Nephron progenitor cell (in vitro differentiated cells): ENCODE measurements around the gene PNPLA7.
A peak's percentile ranks its signal among the peaks of the same experiment; 100 is the strongest.
"Not testable (repeated sequence)": the region's sequence is repeated elsewhere in the genome, so short reads cannot be mapped to it uniquely, and the experiment has no call there.

Source experiments
- DNase-seq: peaks from one replicate; pipeline ENCODE4 v3.0.0; 2021
- H3K27ac Mint-ChIP-seq: 2 replicates; pipeline ENCODE4 v1.8.0; 2021; ENCODE audit warnings: mild to moderate bottlenecking, moderate library complexity, mixed read lengths
- H3K27me3 Mint-ChIP-seq: 2 replicates; pipeline ENCODE4 v1.8.0; 2021; ENCODE audit warnings: mild to moderate bottlenecking, low read depth, mixed read lengths; ENCODE audit not compliant: poor library complexity
- H3K36me3 Mint-ChIP-seq: 2 replicates; pipeline ENCODE4 v1.8.0; 2021; ENCODE audit warnings: low read depth, mixed read lengths
- H3K4me1 Mint-ChIP-seq: 2 replicates; pipeline ENCODE4 v1.8.0; 2021; ENCODE audit warnings: mixed read lengths
- H3K4me3 Mint-ChIP-seq: 2 replicates; pipeline ENCODE4 v1.8.0; 2021; ENCODE audit warnings: mild to moderate bottlenecking, moderate library complexity, mixed read lengths
- H3K9me3 Mint-ChIP-seq: 2 replicates; pipeline ENCODE4 v1.8.0; 2021; ENCODE audit warnings: mild to moderate bottlenecking, moderate library complexity, mixed read lengths
- TF ChIP-seq, protein P1 (sequence below): fragments of 200-600 bp; sonication (generic); IDR thresholded peaks from 2 replicates; pipeline ENCODE4 v1.5.0; 2021; ENCODE audit warnings: antibody characterized with exemption

The PNPLA7 gene

GRCh38 chr9:137476856-137477255, 73.3 kb downstream of the PNPLA7 start:
- Mint-ChIP-seq H3K4me1 (peaks cover 8% of the 10 kb centered on the region), H3K4me3 (no peak overlapping the region), H3K36me3 (peaks cover 24% of the 10 kb centered on the region), H3K27me3 (peaks cover 10% of the 10 kb centered on the region), H3K27ac (no peak overlapping the region), H3K9me3 (peaks cover 41% of the 10 kb centered on the region)
- TF ChIP-seq, protein P1, sequence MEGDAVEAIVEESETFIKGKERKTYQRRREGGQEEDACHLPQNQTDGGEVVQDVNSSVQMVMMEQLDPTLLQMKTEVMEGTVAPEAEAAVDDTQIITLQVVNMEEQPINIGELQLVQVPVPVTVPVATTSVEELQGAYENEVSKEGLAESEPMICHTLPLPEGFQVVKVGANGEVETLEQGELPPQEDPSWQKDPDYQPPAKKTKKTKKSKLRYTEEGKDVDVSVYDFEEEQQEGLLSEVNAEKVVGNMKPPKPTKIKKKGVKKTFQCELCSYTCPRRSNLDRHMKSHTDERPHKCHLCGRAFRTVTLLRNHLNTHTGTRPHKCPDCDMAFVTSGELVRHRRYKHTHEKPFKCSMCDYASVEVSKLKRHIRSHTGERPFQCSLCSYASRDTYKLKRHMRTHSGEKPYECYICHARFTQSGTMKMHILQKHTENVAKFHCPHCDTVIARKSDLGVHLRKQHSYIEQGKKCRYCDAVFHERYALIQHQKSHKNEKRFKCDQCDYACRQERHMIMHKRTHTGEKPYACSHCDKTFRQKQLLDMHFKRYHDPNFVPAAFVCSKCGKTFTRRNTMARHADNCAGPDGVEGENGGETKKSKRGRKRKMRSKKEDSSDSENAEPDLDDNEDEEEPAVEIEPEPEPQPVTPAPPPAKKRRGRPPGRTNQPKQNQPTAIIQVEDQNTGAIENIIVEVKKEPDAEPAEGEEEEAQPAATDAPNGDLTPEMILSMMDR: no peak
- no peak for DNase-seq

DNA sequence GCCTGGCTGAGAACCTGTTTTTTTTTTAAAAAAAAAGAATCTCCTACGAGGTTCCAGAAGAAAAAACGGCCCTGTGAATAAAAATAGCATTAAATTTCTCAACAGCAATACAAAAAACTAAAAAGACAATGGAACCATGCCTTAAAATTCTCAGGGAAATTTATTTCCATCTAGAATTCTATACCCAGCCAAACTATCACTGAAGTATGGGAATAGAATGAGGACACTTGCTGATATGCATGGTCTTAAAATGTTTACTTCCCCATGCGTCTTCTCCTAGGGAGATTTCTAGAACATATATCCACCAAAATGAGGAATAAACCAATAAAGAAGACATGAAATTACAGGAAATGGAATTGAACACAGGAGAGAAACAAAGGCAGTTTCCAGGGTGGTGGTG, 74.5 kb downstream of the PNPLA7 start:
- H3K4me3 Mint-ChIP-seq: no peak overlapping the region
- TF ChIP-seq, protein P1: no peak
- peaks cover 24% of the 10 kb centered on the region for H3K36me3 Mint-ChIP-seq
- H3K9me3 Mint-ChIP-seq: peaks cover 44% of the 10 kb centered on the region
- no peak for DNase-seq
- H3K27me3 Mint-ChIP-seq: peaks cover 13% of the 10 kb centered on the region
- H3K27ac Mint-ChIP-seq: no peak overlapping the region
- peaks cover 8% of the 10 kb centered on the region for H3K4me1 Mint-ChIP-seq

GRCh38 chr9:137474271-137474670, 75.9 kb downstream of the PNPLA7 start:
- Mint-ChIP-seq H3K4me3 (no peak overlapping the region), H3K4me1 (peaks cover 2% of the 10 kb centered on the region), H3K36me3 (peaks cover 24% of the 10 kb centered on the region), H3K9me3 (peaks cover 44% of the 10 kb centered on the region), H3K27ac (no peak overlapping the region), H3K27me3 (peaks cover 18% of the 10 kb centered on the region)
- DNase-seq: no peak
- TF ChIP-seq, protein P1: no peak

DNA sequence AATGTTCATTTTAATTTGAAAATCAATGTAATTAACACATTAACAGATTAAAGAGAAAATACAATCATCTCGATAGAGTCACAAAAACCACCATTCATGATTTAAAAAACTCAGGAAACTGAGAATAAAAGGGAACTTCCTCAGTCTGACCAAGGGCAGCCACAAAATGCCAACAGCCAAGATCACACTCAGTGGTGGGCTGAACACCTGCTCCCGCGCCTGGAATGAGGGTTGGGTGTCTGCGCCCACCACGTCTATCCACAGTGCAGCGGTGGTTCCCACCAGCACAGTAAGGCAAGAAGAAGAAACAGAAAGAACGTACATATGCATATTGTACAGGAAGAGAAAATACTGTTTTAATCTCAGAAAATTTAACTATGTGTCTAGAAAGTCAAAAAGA, 79.4 kb downstream of the PNPLA7 start:
- peaks cover 3% of the 10 kb centered on the region for H3K4me1 Mint-ChIP-seq

GRCh38 chr9:137467896-137468295, 82.3 kb downstream of the PNPLA7 start:
- H3K27ac Mint-ChIP-seq: no peak overlapping the region
- TF ChIP-seq, protein P1: no peak
- H3K36me3 Mint-ChIP-seq: peaks cover 2% of the 10 kb centered on the region

More for the DNA sequence above, 79.4 kb downstream of the PNPLA7 start:
- no peak for DNase-seq
- TF ChIP-seq, protein P1: no peak
- H3K36me3 Mint-ChIP-seq: peaks cover 19% of the 10 kb centered on the region
- no peak overlapping the region for H3K4me3 Mint-ChIP-seq
- peaks cover 36% of the 10 kb centered on the region for H3K9me3 Mint-ChIP-seq
- peaks cover 34% of the 10 kb centered on the region for H3K27me3 Mint-ChIP-seq
- H3K27ac Mint-ChIP-seq: no peak overlapping the region

GRCh38 chr9:137467161-137467581, 83.0 kb downstream of the PNPLA7 start:
- no peaks in the 10 kb centered on the region for H3K36me3 Mint-ChIP-seq
- no peak for DNase-seq
- TF ChIP-seq, protein P1: no peak
- H3K4me3 Mint-ChIP-seq: no peak overlapping the region
- H3K9me3 Mint-ChIP-seq: peaks cover 5% of the 10 kb centered on the region
- no peak overlapping the region for H3K27ac Mint-ChIP-seq
- H3K4me1 Mint-ChIP-seq: peaks cover 4% of the 10 kb centered on the region
- H3K27me3 Mint-ChIP-seq: peaks cover 36% of the 10 kb centered on the region

More at GRCh38 chr9:137467896-137468295, 82.3 kb downstream of the PNPLA7 start:
- Mint-ChIP-seq H3K4me3 (no peak overlapping the region), H3K4me1 (peaks cover 4% of the 10 kb centered on the region), H3K9me3 (peaks cover 8% of the 10 kb centered on the region), H3K27me3 (peaks cover 33% of the 10 kb centered on the region)
- no peak for DNase-seq

DNA sequence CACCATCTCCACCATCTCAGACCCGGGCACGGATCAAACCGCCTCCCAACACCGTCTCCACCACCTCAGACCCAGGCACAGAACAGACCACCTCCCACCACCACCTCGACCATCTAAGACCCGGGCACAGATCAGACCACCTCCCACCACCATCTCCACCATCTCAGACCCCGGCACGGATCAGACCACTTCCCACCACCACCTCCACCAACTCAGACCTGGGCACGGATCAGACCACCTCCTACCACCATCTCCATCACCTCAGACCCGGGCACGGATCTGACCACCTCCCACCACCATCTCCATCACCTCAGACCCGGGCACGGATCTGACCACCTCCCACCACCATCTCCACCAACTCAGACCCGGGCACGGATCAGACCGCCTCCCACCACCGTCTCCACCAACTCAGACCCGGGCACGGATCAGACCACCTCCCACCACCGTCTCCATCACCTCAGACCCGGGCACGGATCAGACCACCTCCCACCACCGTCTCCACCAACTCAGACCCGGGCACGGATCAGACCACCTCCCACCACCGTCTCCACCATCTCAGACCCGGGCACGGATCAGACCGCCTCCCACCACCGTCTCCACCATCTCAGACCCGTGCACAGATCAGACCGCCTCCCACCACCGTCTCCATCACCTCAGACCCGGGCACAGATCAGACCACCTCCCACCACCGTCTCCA, 83.7 kb downstream of the PNPLA7 start:
- not testable (repeated sequence) for H3K9me3 Mint-ChIP-seq, H3K4me3 Mint-ChIP-seq, DNase-seq, H3K4me1 Mint-ChIP-seq, H3K36me3 Mint-ChIP-seq
- peaks cover 34% of the 10 kb centered on the region for H3K27me3 Mint-ChIP-seq
- peak overlapping the region; percentile 69 for H3K27ac Mint-ChIP-seq
